CMK (cell line): ENCODE results near the gene EEF2K.

Experiments
- DNase-seq: peaks from one replicate; pipeline ENCODE4 v3.0.0-alpha.2; 2010; ENCODE audit warnings: low read depth

The EEF2K gene

DNA sequence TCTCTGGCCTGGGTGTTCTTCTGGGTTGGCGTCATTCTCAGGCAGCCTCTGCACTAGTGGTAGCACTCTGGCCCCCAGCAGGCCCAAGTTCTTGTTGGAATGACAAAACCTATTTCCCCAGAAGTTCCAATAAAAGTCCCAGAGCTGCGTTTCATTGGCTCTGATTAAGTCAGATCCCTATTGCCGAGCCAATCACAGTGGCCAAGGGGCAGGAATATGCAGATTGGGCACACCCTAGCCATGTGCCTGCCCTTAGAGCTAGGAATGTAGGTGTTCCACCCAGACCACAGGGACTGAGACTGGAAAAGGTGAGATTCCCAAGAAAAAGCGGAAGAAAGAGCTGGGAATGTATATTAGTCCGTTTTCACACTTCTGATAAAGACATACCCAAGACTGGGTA is 46.2 kb downstream of the EEF2K start:
- no peak for DNase-seq

DNA sequence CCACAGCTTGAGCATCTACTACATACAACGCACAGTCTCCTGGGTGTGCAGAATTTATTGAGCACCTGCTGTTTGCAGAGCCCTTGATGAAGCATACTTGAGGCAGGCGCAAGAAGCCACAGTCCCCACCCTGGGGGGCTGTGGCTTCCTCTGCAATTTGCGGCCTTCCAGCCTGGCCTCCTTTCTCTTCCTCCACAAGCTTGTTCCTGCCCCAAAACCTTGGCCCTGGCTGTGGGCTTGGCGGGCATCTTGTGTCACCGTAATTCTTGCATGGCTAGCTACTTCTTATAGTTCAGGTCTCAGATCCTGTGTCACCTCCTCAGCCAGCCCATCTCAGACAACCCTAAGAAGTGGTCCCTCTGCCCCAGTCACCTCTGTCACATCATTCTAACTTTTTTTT is 47.2 kb downstream of the EEF2K start:
- no peak for DNase-seq

DNA sequence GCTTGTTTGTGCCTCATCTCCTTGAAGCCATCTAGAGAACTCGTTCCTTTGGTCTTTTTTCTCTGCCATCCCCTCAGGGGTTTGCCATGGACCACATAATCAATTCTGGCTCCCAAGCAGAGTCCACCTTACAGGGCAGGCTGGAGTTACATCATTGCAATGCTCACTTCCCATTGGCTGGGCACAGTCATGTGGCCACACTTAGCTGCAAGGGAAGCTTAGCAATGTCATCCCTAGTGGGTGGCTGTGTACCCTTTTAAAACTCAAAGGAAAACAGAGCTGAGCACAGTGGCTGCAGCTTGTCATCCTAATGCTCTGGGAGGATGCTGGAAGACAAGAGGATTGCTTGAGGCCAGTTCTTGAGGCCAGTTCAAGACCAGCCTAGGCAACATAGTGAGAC is 49.3 kb downstream of the EEF2K start:
- no peak for DNase-seq

DNA sequence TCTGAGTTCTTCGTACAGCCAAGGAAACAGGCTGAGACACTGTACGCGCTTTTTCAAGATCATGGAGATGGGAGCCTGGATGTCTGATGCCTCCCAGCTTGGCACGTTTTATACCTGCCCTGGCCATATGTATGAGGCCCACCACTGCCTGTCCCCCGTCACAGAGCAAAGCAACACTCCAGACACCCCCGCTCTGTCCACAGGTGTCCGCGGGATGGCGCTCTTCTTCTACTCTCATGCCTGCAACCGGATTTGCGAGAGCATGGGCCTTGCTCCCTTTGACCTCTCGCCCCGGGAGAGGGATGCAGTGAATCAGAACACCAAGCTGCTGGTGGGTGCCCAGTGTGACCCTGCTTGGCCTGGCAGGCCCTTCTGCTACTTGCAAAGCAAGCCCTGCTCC is 51.4 kb downstream of the EEF2K start:
- DNase-seq = no peak

DNA sequence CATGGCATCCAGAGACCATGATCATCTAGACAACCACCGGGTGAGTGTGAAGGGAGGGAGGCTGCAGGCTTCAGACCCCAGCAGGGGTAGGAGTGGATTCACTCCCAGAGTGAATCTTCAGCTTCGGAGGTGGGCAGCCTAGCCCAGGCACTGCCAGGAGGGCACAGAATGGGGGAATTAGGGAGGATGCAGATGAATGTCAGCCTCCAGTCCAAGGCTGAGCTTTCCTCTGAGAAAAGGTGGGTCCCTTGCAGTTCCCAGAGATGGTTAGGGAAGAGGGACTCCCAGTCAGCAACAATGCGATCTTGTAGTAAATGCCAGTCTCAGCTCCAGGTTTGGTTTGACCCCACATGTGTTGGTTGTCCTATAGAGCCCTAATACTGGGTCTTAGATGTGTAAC is 54.4 kb downstream of the EEF2K start:
- DNase-seq = no peak

DNA sequence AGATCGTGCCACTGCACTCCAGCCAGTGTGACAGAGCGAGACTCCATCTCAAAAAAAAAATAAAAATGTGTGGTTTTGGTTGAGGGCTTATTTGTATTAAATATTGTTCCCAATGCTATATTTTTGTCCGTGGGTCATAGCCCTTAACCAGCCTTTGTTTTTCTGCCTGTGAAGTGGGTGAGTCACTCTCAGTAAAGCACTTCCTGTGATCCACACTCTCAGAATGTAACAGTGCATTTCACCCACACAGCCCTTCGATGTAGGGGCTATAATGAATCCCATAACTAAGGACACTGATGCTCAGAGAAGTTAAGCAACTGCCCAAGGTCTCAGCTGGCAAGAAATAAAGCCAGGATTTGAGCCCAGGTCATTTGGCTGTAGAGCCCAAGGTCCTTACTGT is 56.4 kb downstream of the EEF2K start:
- no peak for DNase-seq

DNA sequence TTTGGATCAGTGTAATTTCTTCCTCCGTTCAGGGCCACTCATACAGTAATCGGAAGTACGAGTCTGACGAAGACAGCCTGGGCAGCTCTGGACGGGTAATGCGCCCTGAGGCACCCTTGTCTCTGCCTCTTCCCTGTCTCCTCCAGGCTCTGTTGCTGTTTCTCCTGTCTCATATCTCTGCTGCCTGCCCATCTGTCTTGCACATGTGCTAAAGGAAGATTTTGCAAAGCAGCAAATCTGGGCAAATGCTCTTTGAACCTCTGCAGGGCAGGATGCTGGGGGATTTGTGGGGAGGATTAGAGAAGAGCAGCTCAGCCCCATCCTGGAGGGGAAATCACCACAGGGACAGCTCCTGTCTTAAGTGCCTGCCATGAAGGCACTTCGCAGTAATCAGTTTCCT is 58.7 kb downstream of the EEF2K start:
- no peak for DNase-seq

DNA sequence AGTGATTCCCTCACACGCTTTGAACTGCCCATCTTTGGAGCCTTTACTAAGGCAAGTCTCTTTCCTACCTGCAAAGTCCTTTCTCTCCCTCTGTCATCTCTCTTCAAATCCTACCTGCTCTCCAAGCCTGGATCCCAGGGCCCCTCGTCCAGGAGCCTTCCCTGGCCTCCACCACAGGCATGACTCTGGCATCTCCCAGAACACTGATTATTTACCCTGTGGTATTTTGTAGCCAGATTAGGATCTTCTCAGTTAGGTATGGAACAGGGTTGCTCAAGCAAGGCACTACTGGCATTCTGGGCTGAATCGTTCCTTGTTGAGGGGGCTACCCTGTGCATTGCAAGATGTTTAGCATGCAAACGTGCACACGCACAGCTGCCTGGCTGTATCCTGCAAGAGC is 59.3 kb downstream of the EEF2K start:
- no peak for DNase-seq

DNA sequence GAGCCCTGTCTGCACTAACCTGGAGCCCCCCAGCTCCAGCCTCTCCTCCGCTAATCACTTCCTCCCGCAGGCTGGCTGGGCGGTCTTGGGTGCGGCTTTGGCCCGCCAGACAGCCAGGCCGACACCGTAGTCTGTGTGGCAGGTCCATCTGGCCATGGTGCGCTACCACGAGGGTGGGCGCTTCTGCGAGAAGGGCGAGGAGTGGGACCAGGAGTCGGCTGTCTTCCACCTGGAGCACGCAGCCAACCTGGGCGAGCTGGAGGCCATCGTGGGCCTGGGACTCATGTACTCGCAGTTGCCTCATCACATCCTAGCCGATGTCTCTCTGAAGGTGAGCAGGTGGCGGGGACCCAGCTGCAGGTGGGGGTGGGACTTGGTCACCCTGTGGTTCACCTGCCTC is 60.5 kb downstream of the EEF2K start:
- DNase-seq = no peak

DNA sequence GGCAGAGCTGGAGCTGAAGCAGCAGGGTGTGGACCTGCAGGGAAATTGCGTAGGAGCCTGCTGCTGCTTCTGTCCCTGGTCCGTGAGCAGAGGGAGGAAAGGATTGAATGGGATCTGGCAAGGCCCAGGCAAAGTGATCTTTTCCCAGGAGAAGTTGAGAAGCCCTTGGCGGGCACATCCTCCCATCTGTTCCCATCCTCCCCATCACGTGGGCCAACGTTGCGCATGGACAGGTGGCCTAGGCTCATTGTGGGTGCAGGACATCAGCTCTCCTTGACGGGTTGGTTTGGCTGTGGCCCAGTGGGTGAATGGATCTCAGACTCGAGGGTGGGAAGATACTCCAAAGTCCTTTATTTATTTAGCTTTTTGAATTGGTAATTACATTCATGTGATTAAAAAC is 61.7 kb downstream of the EEF2K start:
- DNase-seq = no peak

DNA sequence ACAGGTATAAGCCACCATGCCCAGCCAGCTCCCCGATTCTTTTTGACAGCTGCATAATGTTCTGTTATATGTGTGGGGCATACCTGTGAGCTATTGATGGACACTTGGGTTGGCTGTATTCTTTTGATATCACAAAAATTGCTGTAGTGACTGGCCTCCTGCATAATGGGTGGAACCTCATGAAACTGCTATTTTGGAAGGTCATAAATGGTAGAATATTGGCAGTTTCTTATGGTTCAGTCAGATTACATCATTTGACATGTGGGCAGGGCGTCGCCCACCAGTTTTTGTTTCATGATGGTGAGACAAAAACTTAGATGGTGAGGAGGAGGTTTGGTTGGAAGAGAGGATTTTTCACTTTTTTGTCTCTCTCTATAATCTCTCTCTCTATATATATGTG is 64.4 kb downstream of the EEF2K start:
- no peak for DNase-seq

DNA sequence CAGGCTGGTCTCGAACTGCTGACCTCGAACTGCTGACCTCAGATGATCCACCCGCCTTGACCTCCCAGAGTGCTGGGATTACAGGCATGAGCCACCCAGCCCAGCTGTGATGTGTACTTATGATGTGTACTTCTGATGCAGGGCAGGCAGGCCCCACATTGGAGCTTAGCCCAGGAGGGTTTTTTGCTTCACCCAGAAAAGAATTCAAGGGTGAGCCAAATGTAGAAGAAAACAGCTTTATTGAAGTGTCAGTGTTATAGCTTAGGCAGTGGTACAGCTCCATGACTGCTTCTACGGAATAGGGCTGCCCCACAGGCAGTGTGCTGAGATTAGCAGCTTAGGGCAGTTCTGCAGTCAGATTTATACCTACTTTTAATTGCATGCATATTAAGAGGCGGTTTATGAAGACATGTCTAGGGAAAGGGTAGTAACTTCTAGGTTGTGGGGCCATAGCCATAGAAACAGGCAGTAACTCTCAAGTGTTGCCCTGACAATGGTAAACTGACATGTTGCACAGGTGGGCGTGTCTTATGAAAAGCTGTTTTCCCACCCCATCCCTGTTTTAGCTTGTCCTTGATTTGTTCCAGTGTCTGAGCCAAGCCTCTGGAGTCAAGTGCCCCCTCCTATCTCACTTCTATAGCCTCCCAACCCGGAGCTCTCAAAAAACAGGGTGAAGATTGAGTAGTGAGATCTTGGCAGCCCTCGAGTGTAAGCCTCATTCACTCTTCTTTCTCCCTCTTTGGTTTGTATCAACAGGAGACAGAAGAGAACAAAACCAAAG is 67.0 kb downstream of the EEF2K start:
- DNase-seq = no peak

DNA sequence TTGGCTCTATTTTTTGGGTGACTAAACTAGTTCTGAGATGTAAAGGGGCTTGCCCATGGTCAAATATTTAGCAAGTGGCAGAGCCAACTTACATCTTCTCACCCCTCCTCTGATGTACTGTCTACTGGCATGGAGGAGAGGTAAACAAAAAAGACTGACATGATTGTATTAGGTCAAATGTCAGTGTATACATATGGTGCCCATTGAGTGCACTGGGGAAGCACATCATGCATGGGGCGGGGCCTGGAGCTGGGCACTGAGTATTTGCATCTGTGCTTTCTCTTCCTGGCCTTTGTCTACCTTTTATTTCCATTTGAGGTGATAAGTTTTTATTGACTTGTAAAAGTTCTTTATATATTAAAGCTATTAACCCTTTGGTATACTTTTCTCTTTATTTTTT is 68.8 kb downstream of the EEF2K start:
- no peak for DNase-seq

DNA sequence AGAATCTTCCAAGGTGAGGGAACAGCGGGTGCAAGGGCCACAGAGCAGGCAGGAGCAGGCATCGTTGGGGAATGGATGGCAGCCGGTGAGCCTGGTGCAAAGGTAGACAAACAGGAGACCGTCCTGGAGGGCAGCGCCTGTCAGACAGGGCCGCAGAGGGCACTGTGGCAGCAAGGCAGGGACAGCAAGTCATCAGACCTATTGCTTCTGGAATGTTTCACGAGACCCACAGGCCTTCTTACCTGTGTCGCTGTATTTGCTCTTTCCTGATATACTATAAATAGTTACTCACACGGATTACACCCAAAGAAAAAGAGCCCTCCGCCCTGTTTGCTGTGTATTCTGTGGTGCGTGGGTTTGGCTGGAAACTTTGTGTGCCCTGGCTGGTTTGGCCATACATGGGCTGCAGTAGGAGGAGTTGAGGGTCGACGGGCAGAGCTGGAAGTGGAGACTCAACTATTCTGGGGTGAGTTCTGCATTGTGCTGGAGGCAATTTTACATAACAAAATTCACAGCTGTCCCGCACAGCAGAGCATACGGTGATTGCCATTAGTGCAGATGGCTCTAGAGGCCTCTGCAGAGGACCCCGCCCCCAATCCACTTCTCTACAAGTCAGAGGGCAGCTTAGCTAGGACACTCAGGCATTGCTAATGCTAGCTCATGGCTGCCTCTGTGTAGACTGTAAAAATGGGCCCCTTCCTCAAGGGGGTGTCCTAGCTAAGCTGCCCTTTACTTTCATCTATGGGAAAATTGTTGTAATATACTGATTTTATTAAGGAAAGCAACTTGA is 72.6 kb downstream of the EEF2K start:
- no peak for DNase-seq

DNA sequence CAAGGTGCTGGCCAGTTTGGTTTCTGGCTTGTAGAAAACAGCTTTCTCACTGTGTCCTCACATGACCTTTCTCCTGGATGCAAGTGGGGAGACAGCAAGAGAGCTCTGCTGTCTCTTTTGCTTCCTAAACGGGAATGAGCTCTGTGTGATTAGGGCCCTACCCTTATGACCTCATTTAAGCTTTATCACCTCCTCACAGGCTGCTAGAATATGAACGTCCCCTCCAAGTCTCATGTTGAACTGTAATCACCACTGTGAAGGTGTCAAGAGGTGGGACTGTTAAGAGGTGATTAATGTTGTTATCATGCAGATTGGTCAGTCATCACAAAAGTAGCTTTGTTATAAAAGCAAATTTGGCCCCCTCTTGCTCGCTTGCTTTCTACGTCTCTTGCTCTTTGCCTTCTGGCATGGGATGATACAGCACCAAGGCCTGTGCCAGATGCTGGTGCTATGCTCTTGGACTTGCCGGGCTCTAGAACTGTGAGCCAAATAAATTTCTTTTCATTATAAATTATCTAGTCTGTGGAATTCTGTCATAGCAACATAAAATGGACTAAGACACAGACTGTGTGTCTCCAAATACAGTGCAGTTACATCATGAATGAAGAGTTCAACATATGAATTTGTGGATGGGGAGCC is 76.3 kb downstream of the EEF2K start:
- DNase-seq = no peak

DNA sequence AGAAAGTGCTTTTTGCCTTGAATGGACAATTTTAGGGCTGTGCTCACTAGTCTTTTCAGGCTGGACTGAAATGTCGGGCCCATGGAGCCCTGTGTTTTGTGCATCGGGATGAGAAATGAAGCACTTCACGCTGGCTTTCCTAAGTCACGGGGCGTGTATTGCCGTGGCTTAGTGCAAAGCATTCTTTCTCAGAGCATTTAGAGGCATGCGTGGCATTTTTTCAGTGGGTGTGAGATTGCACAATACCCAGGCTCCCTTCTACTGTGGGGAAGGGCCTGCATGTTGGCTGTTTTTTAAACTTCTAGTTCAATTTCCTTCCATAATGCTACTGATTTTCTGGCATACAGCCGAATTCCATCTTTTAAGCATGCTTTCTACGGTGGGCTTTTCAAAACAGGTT is 78.6 kb downstream of the EEF2K start:
- DNase-seq = no peak

DNA sequence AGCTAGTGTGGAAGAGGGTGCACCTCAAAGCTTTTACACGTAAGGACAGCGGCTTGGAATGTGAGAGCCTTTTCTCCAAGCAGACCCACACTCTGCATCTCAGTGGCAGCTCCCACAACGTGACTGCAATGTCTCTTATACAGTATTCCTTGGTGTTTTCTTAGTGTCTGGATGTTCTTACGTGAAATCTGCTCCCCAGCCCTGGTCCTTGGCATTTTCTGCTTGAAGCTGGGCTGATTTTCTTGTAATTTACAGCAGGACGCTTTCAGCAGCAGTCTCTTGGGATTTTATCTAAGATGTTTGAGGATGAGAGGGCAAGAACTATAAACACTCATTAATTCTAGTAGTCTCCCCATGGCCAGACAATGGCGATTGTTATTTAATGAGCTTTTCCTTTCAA is 79.0 kb downstream of the EEF2K start:
- no peak for DNase-seq

DNA sequence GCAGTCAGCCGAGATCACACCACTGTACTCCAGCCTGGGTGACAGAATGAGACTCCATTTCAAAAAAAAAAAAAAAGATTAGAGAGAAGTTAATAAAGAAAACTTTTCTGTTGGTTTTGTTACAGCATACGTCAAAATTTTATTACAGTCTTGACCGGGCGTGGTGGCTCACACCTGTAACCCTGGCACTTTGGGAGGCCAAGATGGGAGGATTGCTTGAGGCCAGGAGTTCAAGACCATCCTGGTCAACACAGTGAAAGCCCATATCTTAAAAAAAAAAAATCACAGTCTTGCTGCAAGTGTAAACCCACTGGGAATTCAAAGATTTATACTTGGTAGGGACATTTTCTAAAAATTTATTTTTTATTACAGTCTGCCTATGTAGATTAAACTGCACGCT is 84.9 kb downstream of the EEF2K start:
- DNase-seq = no peak

DNA sequence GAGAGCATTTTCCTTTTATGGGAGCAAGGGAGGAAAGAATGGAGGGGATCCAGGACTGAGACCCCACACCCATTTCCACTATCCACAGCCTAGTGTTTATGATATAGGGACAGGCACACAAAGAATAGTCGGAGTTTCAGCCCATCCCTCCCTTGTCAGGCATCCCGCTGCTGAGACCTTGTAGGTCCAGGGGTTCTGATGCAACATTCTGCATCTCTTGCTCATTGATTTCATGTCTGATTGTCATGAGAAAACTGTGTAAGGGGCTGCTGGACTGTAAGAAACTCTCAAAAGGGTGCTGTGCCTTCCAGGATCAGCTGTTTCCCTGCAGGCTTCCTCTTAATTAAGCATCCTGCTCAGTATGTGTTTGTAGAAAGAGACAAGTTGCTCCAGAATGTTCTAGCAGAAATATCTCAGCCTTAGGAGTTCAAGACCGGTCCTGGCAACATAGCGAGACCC is 85.8 kb downstream of the EEF2K start:
- DNase-seq = peak; percentile 33

DNA sequence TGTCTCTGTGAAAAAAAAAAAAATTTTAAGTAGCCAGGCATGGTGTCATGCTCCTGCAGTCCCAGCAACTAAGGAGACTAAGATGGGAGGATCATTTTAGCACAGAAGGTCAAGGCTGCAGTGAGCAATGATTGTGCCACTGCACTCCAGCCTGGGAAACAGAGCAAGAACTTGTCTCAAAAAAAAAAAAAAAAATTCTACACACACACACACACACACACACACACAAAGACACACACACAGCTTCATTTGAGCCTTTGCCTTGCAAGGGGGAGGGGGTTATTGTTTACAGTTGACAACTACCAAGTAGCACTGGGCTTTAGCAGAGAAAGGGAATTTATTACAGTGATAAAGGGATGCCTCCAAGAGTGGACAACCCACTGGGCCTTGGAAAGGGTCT is 86.2 kb downstream of the EEF2K start:
- DNase-seq = no peak

DNA sequence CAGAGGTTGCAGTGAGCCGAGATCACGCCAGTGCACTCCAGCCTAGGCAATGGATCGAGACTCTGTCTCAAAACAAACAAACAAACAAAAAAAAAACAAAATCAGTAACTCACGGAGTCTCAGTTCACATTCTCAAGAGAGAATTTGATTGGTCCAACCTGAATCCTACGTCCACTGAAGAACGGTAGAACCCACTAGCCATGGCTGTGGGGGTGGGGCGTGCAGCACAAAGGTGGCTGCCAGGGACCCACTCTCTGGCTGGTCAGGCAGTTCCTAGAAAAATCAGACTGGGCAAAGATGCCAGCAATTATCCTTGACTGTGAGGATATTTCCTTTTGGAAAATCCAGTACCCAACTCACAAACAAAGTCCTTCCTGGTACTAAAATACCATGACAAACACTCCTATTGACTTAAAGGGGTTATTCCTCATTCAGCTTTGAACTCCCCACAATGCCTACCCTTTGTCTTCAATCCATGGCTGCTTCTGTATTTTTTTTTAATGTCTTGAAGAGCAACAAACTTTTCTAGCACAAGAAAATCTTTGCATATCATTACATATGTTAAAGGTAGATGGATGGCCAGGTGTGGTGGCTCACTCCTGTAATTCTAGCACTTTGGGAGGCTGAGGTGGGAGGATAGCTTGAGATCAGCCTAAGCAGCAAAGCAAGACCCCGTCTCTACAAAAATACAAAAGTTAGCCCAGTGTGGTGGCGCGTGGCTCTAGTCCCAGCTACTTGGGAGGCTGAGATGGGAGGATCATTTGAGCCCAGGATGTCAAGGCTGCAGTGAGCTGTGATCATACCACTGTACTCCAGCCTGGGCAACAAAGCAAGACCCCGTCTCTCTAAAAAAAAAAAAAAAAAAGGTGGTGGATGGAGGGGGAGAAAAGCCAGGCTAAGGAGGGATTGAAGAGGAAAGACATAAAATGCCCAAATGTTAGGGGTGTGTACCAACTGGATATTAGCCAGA is 87.3 kb downstream of the EEF2K start:
- no peak for DNase-seq
